ENCODE data around the gene LRRC4C. TPM values are rescaled to one million over a fixed set of nuclear protein-coding genes. Genes with fewer than 3 reads are reported as not detected.

The LRRC4C gene
- total and polyA plus RNA-seq, 4 donors: 0.10 to 0.93 (median 0.30) TPM

- TF ChIP-seq REST (IDR thresholded peaks at IDR 0.05): no peak
Observed at GRCh38 chr11:41074318-41074717, 385.1 kb downstream of the LRRC4C start (continued).

GRCh38 chr11:41065432-41065831, 394.0 kb downstream of the LRRC4C start:
- TF ChIP-seq NR2F2 (IDR thresholded peaks at IDR 0.05): no peak
- TF ChIP-seq ATF3 (IDR thresholded peaks at IDR 0.05): no peak
- no peak for TF ChIP-seq REST (IDR thresholded peaks at IDR 0.05)
- TF ChIP-seq JUND (IDR thresholded peaks at IDR 0.05): no peak
- no peak for TF ChIP-seq TAF1 (conservative IDR thresholded peaks at IDR 0.05)
- Histone ChIP-seq H3K9ac (ENCODE audit: low read depth in 1 of 2, low read length in 2 of 2) (no peak overlapping the region), H3K9me3 (ENCODE audit: control insufficient read depth in 4 of 4, low read length in 3 of 4) (no peaks in the 10 kb centered on the region), H3K4me1 (ENCODE audit: control insufficient read depth in 4 of 4, insufficient read depth in 4 of 4, low read length in 3 of 4) (no peaks in the 10 kb centered on the region), H3K4me3 (ENCODE audit: low read depth in 1 of 3, low read length in 3 of 3) (no peak overlapping the region), H3K27ac (ENCODE audit: low read depth in 1 of 2, low read length in 2 of 2) (no peak overlapping the region), H3K27me3 (ENCODE audit: control insufficient read depth in 4 of 4, insufficient read depth in 4 of 4, low read length in 3 of 4) (no peaks in the 10 kb centered on the region), H3K36me3 (ENCODE audit: control insufficient read depth in 4 of 4, insufficient read depth in 3 of 4, low read depth in 1 of 4, low read length in 3 of 4) (no peaks in the 10 kb centered on the region)
- WGBS: 80% methylated on average over 8 of the region's 8 CpGs
- no peak for DNase-seq (ENCODE audit: low spot score)

GRCh38 chr11:41058138-41058537, 401.3 kb downstream of the LRRC4C start:
- DNase-seq (ENCODE audit: low spot score): no peak
- no peak overlapping the region for H3K4me3 ChIP-seq (ENCODE audit: low read depth in 1 of 3, low read length in 3 of 3)
- 96% methylated on average over 5 of the region's 5 CpGs for WGBS
- no peaks in the 10 kb centered on the region for H3K36me3 ChIP-seq (ENCODE audit: control insufficient read depth in 4 of 4, insufficient read depth in 3 of 4, low read depth in 1 of 4, low read length in 3 of 4)
- H3K4me1 ChIP-seq (ENCODE audit: control insufficient read depth in 4 of 4, insufficient read depth in 4 of 4, low read length in 3 of 4): no peaks in the 10 kb centered on the region
- H3K27ac ChIP-seq (ENCODE audit: low read depth in 1 of 2, low read length in 2 of 2): no peak overlapping the region
- no peak overlapping the region for H3K9ac ChIP-seq (ENCODE audit: low read depth in 1 of 2, low read length in 2 of 2)
- no peaks in the 10 kb centered on the region for H3K9me3 ChIP-seq (ENCODE audit: control insufficient read depth in 4 of 4, low read length in 3 of 4)
- no peaks in the 10 kb centered on the region for H3K27me3 ChIP-seq (ENCODE audit: control insufficient read depth in 4 of 4, insufficient read depth in 4 of 4, low read length in 3 of 4)
- TF ChIP-seq TAF1 (conservative IDR thresholded peaks at IDR 0.05) (no peak), GABPA (IDR thresholded peaks at IDR 0.05 in 1 of 2, conservative IDR thresholded peaks at IDR 0.05 in 1 of 2) (no peak), HNF4G (IDR thresholded peaks at IDR 0.05) (no peak), CTCF (IDR thresholded peaks at IDR 0.05; ENCODE audit: low read depth, low read length, missing input control) (no peak), ZBTB33 (IDR thresholded peaks at IDR 0.05) (no peak), YY1 (IDR thresholded peaks at IDR 0.05) (no peak), MAX (IDR thresholded peaks at IDR 0.05) (no peak), JUND (IDR thresholded peaks at IDR 0.05) (no peak), HNF4A (conservative IDR thresholded peaks at IDR 0.05) (no peak), SP1 (IDR thresholded peaks at IDR 0.05) (no peak), REST (IDR thresholded peaks at IDR 0.05) (no peak), ATF3 (IDR thresholded peaks at IDR 0.05) (no peak), NR2F2 (IDR thresholded peaks at IDR 0.05) (no peak)

All from liver (tissue), 9 donors.